GM19238 (cell line): Measurements from ENCODE around the gene PTPRB.

Experiments used
- DNase-seq: peaks from one replicate; pipeline ENCODE4 v3.0.0; 2011; ENCODE audit warnings: low spot score; ENCODE audit not compliant: insufficient read length

PTPRB gene

GRCh38 chr12:70637303-70638085 is at the start of gene PTPRB:
Gene PTPRB, minus strand, starts transcription at chr12:70637429. Its CDS starts 34 bp downstream, at chr12:70637395.
- DNase-seq, result no peak

DNA sequence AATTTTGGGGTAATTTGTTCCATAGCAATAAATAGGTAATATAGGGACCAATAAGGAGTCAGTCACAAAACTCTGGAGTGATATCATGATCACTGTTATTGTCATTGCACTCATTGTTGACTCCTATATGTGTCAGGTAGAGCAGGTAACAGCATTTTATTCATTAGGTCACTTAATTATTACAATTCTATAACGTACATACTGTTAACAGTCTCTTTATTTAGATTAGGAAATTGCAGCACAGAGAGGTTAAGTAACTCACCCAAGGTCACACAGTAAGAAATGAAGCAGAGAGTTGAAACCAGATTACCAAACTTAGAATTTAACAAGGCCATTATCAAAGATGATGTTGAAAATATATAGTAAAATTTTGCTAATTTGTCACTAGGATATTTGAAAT is 49.7 kb upstream of the PTPRB start:
- no peak for DNase-seq

DNA sequence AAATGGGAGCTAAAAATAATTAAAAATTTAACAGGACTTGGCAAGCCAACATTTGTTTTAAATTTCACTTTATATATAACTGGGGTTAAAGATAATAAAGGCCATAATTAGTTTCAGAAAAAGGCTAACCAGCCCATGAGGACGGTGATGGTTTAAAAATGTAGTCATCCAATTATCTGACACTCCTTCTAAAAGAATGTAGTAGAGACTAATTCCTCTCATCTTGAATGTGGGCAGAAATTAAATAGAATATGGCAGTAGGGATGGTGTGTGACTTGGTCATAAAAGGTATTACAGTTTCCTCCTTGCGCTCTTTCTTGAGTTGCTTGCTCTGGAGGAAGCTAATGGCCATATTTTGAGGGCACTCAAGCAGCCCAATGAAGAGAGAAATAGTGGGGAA is 49.1 kb upstream of the PTPRB start:
- DNase-seq, result no peak

GRCh38 chr12:70683976-70684375 is 46.7 kb upstream of the PTPRB start:
- no peak for DNase-seq

- DNase-seq, result no peak
Measured at GRCh38 chr12:70671698-70672097, 34.5 kb upstream of the PTPRB start.

- no peak for DNase-seq
Measured at GRCh38 chr12:70670948-70671347, 33.7 kb upstream of the PTPRB start.

DNA sequence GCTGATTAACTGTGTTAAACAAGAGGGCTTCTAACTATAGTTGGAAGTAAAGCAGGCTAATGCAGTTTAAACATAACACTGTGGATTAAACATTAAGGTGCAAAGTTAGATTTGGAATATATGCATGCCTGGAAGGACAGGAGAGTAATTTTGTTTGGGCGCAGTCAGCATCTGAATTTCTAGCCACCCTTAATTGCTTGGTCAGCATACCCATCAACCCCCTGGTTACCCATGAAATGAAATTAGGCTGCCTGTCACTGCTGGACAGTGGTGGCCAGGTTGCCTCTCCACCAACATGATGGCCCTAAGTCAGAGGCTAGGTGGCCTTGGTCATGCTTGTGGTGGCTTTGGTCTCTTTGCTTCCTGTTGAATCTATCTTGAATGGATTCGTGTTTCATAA is 30.0 kb upstream of the PTPRB start:
- no peak for DNase-seq

DNA sequence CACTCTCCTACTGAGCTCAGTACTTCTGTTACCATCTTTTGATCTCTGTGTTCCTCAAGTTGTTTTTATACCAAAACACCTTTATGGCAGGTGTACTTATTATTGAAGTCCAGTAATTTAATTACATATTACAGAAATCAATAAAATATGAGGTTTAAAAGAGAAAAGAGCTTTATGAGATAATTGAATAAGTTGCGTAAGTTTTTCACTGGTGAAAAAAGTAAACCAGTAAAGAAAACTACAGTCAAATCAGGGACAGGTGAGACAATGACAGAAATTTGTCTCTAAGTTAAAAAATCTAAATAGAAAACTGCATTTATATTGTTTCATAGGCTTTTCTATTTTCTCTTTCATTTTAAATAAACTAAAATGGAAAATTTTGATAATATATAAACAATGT is 29.1 kb upstream of the PTPRB start:
- DNase-seq, result no peak

DNA sequence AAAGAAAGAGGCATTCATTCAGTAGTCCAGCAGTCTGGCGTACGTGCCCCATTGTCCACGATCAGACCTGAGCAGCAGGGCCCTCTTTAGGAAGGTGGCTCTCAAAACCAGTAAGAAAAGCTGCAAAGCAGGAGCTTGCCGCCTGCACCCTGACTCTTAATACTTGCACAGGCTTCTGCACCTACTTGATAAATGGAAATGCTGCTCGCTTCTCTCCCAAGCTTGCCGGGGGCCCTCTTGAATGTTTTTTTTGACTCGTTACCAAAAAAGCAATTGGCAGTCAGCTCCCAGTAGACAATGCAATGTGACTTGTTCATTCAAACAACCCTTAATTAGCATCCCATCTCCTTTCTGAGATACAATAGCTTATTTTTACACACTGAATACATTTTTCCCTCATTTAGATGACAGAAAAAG is 27.2 kb upstream of the PTPRB start:
- no peak for DNase-seq

DNA sequence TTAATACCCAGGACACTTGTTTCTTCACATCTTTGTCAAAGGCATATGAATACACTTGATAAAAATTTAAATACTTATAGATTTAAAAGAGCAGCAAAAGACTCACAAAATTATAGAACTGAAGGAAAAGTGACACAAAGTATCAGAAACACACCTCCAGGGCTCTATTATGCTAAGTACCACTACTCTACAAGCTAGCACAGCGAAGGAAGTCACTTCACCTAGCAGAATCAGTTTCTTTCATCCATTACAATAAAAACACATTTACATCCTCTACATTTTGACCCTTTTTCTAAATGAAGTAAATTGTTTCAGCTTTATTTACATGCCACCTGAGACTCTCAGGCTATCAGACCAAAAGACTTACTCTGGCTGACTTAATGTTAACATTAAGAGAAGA is 26.6 kb upstream of the PTPRB start:
- no peak for DNase-seq

DNA sequence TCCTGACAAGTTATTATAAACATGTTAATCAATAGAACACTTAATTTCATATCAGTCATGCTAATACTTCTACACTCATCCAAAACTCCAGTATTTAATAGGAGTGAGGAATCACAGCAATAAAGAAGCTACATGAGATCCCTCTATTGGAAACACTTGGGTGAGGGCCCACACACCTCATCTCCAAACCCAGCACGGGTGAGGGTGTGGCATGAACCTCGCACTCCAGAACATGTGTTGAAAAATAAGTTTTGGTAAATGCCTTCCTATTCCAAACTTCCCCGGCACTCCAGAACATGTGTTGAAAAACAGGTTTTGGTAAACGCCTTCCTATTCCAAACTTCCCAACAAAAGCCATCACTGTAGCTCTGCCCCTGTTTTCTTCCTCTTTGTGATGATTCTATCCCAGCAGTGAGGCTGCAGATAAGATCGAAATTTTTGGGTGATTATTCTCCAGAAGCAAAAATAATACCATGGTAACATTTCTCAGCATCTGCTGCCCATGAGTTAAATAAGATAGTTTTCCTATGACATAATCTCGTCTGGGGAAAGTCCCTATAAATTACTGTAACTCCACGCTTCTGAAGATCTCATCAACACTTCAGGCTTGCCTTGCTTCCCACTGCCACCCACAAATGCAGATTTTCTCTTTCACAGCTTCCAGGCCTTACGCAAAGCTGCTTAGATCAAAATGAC is 24.4 kb upstream of the PTPRB start:
- DNase-seq, result no peak

DNA sequence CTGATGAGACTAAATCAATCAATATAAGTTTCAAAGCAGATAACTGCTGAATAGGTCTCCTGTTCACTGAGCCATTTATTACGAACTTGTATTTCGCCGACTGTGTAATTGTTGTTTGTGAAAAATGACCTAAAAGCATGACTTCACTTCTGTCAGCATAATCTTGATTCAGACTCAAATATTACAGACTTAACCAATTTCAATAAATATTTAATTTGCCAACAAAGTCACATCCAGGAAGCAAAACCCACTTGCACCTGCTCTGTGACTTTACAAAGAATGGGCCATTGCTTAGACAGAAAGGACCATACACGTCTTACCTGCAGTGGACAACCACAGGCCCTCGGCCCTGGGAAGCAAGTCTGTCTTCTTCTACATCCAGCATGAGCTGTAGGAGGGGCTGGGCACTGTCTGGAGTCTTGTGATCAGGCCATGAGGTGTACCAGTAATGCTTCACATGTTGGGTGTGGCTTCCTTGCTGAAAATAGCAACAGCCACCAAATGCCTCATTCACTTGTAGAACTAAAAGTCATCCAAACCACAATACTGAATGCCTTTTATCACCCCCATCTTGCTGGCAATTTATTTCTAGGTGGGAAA is 23.5 kb upstream of the PTPRB start:
- no peak for DNase-seq

DNA sequence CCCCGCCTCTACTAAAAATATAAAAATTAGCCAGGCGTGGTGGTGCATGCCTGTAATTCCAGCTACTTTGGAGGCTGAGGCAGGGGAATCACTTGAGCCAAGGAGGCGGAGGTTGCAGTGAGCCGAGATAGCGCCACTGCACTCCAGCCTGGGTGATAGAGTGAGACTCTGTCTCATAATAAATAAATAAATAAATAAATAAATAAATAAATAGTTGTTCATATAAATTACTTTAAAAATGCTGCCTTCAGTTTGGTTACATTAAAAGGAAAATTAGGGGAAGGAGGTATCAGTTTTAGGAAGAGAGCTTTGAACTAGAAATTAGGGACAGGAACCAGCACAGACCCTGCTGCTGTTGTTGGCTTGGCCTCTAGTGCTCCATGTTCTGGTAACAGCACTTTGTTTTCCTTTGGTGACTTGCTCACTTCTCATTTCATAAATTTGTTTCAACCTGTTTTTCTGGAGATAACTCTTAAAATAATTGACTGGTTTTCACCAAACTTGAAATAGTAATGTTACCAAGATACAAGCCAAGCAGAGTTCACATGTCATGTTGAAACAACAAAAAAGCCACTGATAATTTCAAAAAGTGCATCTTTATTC is 22.9 kb upstream of the PTPRB start:
- no peak for DNase-seq

GRCh38 chr12:70659077-70659606 is 21.9 kb upstream of the PTPRB start:
- DNase-seq, result no peak

GRCh38 chr12:70657616-70658286 is 20.5 kb upstream of the PTPRB start:
- no peak for DNase-seq

- no peak for DNase-seq
Measured at GRCh38 chr12:70652451-70652850, 15.2 kb upstream of the PTPRB start.

- DNase-seq, result no peak
Measured at GRCh38 chr12:70648831-70649230, 11.6 kb upstream of the PTPRB start.

GRCh38 chr12:70648191-70648590 is 11.0 kb upstream of the PTPRB start:
- no peak for DNase-seq

- DNase-seq, result no peak
Measured at GRCh38 chr12:70646850-70647249, 9.6 kb upstream of the PTPRB start.

DNA sequence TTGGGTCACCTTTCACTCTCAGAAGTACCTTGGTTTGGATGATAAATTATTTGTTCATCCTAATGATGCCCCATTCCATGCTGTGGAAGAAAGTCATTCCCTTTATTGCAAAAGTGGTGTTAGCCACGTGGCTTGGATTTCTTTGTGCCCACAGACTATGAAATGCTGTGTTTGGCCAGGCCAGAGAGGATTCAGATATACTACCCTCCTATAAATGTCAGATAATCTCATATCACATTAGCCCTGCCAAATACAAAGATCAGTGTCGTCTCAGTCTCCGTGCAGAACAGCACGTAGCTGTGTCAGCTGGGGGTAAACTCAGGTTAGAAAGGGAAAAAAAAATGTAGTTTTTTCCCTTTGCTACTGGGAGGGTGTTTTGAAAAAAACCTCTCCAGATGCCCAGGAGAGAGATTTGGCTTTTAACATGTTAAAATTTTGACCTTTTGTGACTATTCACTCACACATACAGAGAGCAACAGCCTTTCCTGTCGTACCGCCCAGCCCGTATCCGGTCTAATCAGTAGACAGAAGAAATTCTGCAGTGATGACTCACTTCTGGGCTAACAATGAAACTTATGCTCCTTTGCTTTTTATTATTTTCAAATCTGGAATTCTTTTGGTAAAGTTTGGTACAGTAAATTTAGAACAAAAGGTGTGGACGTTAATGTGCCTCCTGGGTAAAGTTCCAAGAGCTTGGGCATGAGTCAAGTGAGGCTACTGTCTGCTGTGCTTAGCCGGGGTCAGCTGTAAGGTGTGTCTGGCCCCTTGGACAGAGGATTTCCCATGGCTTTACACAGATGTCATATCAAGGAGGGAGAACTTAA is 8.5 kb upstream of the PTPRB start:
- DNase-seq, result no peak
